A172 (cell line): Measurements from ENCODE around the gene GRIK4. TPM values are rescaled to one million over a fixed set of nuclear protein-coding genes. Genes with fewer than 3 reads are reported as not detected.
A peak's percentile ranks its signal among the peaks of the same experiment; 100 is the strongest.

ENCODE experiments used
- DNase-seq: peaks from one replicate; pipeline ENCODE4 v3.0.0-alpha.2; 2015; ENCODE audit warnings: low spot score
- total RNA-seq: library from RNA; depleted of rRNA; stranded (reverse); fragments of >200 nt; shearing (Covaris generic); gene quantifications from 2 replicates; pipeline ENCODE4 v1.2.3, GENCODE V29; 2014

Gene GRIK4
- total RNA-seq, 1 experiment from 2014 or later, result not detected

DNA sequence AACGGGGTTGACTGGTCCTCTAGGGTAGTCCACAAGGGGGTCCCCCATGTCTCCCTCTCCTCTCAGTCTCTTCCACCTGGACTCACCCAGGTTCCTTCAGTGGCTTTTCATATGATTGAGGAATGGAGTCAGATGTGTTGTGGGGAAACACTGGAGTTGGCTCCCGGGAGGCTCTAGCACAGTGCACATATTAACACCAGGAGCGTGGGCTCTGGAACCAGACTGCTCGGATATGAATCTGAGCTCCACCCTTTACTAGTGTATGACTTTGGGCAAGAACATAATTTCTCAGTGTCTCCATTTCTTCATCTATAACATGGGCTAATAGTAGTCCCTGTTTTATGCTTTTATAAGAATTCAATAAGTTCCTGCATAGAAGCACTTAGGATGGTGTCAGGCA, 157.0 kb downstream of the GRIK4 start:
- DNase-seq, result no peak

DNA sequence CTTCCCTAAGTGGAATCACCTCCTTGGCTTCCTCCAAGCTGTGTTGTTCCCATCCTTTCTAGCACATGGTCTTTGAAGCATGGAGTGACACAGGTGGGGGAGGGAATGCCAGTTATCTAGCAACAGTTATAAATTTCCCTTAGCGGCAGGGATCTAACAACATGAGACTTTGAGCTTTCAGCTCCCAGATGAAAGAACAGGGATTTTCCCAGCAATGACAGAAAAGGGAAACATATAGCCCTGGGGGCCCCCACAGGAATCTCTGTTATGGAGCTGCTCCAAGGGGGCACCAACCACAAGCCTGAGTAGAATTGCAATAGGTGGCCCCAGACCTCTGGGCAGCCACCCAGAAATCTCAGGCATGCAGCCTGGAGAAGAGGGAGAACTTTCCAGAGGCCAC, 163.0 kb downstream of the GRIK4 start:
- peak; percentile 74 for DNase-seq

DNA sequence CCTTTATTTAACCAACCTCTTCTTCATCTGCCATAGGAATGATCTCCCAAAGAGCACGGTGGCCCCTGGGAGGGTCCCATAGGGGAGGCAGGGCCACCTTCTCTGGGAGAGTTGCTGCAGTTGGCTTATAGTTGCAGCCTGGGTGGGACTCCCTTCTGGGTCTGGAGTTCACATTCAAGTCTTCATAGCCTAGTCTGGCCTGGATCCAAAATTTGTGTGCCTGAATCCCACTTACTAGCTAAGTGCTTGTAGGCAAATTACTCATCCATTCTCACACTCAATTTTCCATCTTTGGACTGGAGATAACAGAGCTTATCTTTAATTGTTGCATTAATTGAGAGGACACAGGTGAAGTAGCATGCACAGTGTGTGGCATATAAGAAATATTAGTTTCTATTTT, 163.6 kb downstream of the GRIK4 start:
- DNase-seq, result no peak

GRCh38 chr11:120676991-120677390, 165.4 kb downstream of the GRIK4 start:
- no peak for DNase-seq

DNA sequence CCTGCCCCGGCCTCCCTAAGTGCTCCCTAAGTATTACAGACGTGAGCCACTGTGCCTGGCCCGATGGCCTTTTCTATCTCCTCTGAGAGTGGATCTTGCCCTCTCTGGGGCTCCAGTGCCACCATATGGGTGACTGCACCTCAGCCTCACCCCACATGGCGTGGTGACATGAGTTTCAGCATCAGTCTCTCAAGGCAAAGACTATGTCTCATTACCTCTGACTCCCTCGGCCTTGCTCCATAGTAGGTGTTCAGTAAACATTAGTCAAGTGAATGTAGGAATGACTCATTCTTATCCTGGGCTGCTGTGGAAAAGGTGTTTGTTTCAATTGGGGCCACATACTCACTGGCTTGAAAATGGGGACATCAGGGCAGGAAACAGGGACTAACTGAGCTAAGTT, 168.8 kb downstream of the GRIK4 start:
- DNase-seq, result no peak

DNA sequence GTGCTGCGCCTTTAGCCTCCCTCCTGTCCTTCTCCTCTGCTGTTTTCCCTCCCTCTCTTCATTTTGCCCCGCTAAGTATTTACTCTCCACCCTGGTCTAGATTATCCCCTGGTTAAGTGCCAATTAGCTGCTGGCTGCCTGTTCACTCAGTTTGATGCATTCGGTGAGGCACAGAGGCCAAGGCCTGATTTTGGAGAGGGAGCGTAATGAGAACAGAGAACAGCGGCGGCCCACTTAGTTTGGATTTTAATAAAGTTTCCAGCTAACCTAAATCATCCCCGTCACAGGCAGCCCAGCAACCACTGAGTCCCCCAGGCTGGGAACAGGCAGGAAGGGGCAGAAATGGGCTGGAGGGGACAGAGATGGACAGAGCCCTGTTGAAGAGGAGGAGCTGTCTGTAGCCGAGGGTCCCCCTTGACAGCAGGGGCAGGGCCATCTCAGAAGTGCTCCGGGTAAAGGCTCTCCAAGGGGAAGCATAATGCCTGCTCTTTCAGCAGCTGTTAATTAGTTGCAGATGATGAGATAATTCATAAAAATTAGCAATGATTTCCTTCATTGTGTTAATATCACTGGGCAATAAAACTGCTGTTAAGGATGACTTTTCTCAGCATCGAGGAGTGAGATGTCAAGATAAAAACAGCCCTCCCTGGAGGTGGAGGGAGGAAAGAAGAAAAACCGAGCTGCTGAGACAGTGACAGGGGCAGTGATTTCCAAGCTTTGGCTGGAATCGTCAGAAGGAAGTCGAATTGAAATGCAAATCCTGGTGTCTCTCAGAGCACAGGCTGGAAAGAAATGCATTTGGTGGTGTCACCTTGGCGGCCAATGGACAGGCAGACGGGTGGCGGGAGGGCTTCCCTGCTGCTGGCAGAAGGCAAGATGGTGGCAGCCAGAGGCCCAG, 170.1 kb downstream of the GRIK4 start:
- DNase-seq, result no peak

GRCh38 chr11:120682332-120682649, 170.7 kb downstream of the GRIK4 start:
- DNase-seq, result no peak

- DNase-seq, result no peak
These were observed 171.3 kb downstream of the GRIK4 start for GRCh38 chr11:120682866-120683265.

DNA sequence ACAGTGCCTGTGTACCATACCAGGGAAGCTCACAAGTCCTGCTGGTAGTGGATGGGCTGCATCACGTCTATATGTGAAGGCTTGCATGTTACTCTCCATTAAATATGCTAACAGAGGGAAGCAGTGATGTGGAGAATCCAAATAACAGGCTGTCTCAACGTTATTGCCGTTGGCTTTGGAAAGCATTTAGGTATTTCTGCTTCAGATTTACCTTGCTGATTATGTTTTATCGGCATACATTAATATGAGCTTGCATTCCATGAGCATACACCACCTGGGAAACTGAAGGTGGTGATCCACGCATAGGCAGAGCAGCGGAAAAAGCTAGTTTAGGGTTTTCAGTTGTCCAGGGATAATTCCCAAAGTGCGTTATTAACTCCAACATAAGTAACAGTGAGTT, 175.0 kb downstream of the GRIK4 start:
- DNase-seq, result no peak

GRCh38 chr11:120688163-120688562, 176.6 kb downstream of the GRIK4 start:
- DNase-seq, result no peak

- DNase-seq, result no peak
These were observed 178.2 kb downstream of the GRIK4 start for GRCh38 chr11:120689596-120690275.

DNA sequence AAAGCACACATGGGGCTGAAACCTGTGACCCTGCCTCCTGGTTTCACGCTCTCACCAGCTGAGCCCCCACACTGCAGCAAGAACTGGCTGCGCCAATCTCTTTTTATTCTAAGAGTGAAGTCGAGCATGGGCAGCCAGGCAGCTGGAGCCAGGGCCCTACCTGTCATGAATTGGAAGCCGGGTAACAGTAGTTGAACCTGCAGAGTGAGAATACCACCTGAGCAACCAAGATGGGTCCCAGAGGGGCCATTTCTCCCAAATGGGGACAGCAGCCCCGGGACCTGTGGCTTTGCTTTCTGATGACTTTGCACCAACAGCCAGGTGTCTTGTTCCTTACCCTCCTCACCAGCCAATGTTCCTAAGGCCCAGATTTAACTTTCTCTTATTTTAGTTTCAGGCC, 178.9 kb downstream of the GRIK4 start:
- no peak for DNase-seq

DNA sequence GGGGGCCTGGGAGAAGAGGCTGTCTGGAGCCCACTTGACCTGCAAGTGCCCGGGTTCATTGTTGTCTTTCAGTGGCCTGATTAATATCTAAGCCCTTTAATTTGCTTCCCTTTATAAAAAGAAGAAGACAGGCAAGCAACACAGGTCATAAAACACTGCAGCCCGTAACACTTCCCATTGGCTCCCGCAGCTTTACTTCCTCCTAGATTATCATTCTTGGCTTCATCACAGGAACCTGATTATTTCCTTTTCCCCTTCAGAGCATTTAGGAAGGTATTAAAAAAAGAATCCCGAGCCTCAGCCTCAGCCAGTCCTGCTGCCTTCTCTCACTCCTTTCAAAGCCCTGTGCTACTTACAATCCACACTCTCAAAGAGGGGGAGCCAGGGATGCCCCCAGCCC, 183.2 kb downstream of the GRIK4 start:
- DNase-seq, result no peak

DNA sequence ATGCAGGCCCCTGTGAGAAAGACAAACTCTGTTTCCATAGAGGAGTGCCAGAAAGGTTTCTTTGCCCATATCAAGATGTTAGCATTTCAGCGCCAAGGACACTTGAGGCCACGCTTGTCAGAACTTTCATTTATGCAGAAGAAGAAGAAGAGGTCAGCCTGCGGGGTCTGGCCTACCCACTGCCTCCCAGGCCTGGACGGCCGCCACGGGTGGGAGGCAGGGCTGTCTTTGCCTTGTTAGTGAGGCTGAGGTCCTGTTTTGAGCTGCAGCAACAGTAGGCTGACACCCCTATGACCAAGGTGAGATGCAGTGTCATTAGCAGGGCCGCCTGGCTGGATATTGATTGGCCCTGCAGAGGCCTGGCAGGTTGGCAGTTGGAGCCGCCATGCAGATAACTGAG, 183.9 kb downstream of the GRIK4 start:
- no peak for DNase-seq

DNA sequence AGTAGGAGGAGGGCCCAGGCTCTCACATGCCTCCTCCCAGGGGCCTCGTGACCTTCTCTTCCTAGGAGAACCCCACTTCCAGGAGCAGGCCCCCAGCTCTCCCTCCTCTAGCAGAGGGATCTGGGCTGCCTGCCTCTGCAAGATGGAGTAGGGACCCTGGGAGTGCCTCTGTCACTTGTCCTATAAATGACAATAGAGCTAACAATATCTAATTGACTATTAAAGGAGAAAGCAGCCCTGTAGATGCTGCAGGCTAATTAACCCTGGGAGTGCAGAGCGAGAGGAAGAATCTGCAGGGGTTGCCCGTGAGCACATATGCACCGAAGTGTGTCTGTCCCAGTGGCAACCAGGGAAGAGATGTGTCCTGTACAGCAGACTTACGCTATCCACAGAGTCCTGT, 184.4 kb downstream of the GRIK4 start:
- DNase-seq, result no peak

GRCh38 chr11:120696597-120697218, 185.2 kb downstream of the GRIK4 start:
- no peak for DNase-seq

DNA sequence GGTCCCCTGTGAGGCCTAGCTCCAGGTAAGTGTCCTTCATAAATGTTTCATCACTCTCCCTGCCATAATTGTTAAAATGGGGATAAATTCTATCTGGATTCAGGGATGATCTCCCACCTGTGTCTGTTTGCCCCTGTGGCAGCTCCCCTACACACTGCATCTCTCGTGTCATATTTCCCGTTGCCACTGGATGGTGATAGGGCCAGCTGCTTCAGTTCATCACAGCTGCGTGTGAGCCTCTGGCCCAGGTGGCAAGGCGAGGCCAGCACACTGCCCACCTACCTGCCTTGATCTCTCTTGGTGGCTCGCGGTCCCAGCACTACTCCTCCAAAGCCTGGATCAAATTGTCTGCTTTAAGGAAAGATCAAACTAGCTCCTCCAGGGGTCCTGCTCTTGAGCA, 187.4 kb downstream of the GRIK4 start:
- DNase-seq, result no peak

GRCh38 chr11:120702656-120703055, 191.1 kb downstream of the GRIK4 start:
- no peak for DNase-seq

- no peak for DNase-seq
These were observed 192.0 kb downstream of the GRIK4 start for GRCh38 chr11:120703358-120704152.

- DNase-seq, result no peak
These were observed 192.8 kb downstream of the GRIK4 start for GRCh38 chr11:120704256-120704750.

- DNase-seq, result no peak
These were observed 194.7 kb downstream of the GRIK4 start for GRCh38 chr11:120706257-120706656.

- no peak for DNase-seq
These were observed 195.6 kb downstream of the GRIK4 start for GRCh38 chr11:120707098-120707497.
